8988T (cell line): ENCODE measurements around the gene CYSLTR2.

Experiments
- DNase-seq: peaks from one replicate; pipeline ENCODE4 v3.0.0; 2011

CYSLTR2 gene

DNA sequence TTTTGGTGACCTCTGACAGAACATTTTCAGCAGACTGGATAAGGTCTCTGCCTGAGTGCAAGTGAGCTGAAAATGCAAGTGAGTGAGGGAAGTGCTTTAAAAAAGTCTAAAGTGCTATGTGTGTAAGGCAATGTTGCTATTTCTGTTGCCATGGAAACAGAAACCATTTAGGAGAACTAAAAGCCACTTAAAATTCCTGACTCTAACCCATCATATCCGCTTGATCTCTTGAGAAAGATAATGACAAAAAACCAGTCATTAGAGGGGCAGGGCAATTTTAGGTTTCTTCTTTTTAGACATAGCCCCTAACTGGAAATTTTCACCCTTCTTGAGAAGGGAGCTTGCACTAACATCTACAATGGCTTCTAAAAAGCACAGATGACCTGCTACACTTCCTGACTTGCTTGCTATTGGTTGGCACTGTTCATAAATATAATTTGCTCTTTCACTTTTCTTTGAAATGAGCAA lies at the start of gene CYSLTR2:
Gene CYSLTR2, plus strand, starts transcription at position 458 of the 468 bp plus-strand sequence. CDS start 52,889 bp downstream, outside the sequence.
- DNase-seq = no peak

DNA sequence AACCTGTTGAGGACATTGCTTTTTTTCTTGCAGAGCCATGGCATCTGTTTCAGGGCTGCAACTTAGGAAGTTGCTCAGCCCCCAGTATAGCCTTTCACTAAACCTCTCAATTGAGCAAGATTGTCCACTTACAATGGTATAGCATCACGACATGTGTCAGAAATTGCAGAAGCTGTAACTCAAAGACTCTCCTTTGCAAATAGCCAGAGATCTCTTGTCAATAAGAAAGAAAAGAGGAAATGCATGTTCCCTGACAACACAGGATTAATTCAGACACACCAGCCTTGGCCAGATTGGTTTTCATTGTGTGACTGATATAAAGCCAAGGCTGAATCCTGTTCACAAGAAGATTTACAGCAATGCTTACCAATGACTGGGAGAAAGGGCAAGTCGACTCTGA lies 38.7 kb upstream of the CYSLTR2 start:
- no peak for DNase-seq

- DNase-seq = no peak
These were observed 34.8 kb upstream of the CYSLTR2 start for GRCh38 chr13:48618937-48619336.

- DNase-seq = no peak
These were observed 32.7 kb upstream of the CYSLTR2 start for GRCh38 chr13:48621056-48621455.

DNA sequence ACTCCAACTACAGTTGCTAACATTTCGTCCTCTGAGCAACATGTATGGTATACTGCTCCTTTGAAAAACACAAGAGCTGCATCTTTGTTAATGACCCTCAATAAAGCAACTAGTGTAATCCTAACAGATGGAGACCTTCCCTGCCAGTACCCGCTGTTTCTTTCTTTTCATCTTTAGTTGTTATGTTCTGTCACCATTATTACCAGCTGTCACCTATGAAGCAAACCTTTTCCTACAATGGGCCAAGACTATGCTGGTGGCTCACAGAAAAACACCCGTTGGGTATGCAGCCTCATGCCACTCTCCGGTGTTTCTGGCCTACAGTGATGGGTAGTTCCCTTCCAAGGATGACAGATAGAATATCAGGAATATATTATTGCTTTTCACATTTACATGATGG lies 29.7 kb upstream of the CYSLTR2 start:
- no peak for DNase-seq

- DNase-seq = no peak
These were observed 28.9 kb upstream of the CYSLTR2 start for GRCh38 chr13:48624858-48625257.

DNA sequence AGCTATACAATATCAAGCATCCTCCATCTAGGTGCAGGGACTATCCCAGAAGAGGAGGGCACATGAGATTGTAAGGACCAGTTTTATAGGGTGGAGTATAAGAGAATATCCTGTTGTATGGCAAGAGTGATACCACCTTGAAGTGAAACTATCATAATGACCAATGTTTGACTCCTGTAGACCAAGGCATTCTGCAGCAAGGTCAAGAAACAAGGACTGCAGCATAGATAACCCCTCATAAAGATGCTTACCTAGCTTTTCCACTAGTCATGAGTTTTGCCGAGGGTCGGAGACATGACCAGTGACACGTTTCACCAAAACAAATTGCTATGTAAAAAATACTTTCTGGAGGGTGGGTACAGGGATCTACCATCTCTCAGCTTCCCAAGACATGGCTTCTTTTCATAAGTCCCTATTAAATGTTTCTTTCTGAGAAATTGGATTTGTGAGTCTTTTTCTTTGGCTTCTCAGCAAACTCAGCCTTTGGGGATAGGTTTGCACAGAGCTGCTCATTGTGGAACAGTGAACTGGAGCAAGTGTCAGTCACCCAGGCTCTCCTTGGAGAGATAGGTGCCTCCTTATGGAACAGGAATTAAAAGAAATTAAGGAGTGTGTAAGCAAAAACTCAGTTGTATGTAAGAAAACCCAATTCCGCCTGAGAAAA lies 28.2 kb upstream of the CYSLTR2 start:
- DNase-seq = no peak

GRCh38 chr13:48626077-48626449 lies 27.7 kb upstream of the CYSLTR2 start:
- DNase-seq = no peak

DNA sequence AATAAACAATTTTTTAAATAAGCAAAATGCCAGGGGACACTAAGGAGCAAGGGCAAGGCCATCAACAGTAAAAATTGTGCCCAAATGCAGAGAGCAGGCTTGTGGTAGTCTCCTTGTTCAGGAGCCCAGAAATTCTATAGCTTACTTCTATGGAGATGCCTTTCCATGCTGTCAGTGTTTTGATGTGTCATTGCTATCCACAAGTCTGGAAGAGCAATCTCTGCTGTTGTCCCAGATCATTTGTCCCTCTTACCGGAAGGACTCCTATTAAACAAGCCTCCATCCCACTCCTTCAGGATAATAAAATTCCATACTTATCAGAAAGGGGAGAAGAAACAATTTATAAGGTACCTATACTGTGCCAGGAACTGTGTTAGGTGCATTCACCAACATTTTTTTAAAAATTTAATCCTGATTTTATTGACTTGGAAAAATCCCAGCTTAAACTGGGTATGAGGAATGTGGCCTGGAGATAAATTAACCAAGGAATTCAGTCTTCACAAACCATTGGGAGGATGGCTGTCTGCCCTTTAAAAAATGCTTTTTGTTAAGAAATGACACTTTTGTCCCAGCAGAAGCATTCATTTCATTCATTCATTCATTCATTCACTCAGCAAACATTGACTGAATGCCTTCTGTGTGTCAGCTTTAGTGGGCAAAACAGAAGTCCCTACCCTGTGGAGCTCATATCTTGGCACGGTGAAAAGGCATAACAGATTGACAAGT lies 26.8 kb upstream of the CYSLTR2 start:
- no peak for DNase-seq

DNA sequence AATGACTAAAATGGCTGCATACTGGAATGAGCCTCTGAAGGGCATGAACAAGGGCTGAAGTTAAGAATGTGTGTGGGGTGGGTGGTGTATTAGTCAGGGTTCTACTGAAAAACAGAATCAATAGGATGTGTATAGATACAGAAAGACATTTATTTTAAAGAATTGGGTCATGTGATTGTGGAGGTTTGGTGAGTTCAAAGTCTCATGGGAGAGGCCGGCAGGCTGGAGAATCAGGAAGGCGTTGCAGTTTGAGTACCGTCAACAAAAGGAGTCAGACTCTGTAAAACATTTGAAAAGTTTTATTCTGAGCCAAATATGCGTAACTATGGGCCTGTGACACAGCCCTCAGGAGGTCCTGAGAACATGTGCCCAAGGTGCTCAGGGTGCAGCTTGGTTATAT lies 24.5 kb upstream of the CYSLTR2 start:
- DNase-seq = no peak

DNA sequence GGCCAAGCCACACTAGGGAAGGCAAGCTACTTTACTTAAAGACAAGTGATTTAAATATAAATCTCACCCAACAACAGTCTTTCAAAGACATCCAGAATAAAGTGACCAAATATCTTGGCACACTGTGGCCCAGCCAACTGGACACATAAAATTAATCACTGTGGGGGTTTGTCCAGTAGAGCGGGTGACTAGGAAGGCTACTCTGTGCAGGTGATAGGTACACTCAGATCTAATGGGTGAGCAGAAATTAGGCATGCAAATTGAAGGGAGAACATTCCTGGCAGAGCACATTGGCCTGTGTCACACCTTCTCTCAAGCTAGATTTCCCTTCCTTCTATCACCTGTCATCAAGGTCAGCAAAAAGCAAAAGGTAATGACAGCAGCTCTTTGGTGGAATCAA lies 23.4 kb upstream of the CYSLTR2 start:
- no peak for DNase-seq

- no peak for DNase-seq
These were observed 23.0 kb upstream of the CYSLTR2 start for GRCh38 chr13:48630773-48631172.

- no peak for DNase-seq
These were observed 22.3 kb upstream of the CYSLTR2 start for GRCh38 chr13:48631441-48631840.

DNA sequence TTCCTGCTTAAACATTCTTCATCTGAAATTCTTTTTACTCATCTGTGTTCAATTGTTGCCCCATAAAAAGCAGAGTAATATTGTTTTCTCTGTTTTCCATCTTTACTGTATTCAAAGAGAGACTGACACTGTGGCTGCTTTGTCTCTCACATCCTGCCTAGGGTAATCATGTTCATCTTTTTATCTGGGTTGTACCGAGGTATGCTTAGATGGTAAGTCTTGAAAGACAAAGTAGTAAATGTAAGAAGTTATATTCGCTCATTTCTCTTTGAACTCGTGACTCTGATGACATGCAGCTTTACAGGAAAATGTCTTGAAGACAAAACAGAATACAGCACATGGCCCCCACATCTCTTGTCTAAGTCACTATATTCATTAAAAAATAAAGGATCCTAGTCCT lies 20.0 kb upstream of the CYSLTR2 start:
- no peak for DNase-seq

- DNase-seq = no peak
These were observed 19.1 kb upstream of the CYSLTR2 start for GRCh38 chr13:48634636-48635035.

DNA sequence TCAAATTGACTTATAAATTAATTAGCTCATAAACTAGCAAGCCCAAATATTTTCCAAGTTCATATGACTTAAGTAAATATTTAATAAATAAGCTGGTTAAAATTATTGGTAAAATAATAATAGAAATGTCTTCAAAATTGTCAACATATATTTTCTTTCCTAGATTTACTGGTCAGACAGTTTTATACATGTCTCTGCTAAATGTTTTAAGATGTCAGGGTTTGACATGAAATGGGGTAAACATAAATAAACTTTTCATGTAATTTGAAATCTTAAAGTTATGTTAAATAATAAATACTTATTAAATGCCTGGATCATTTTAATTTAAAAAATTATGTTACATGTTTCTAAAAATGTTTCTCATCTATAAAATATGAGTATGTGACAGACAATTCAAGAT lies 18.3 kb upstream of the CYSLTR2 start:
- DNase-seq = no peak

DNA sequence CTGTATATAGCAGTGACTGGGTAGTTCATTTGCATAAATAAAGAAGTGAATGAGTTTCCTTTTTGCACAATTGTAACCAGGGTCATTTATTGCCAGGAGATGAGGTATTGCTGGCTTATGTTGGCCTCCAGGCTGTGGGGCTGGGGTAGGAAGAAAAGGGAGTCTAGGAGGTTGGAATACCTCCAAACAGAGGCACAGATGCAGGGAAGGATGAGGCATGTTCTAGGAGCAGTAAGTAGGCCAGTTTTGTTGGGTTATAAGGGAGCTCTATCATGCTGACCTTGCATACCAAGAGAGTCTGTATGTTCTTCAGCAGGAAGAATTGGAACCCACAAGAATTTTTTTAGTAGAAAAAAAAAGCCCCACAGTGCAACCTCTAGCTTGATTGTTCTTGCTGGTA lies 17.2 kb upstream of the CYSLTR2 start:
- DNase-seq = no peak

DNA sequence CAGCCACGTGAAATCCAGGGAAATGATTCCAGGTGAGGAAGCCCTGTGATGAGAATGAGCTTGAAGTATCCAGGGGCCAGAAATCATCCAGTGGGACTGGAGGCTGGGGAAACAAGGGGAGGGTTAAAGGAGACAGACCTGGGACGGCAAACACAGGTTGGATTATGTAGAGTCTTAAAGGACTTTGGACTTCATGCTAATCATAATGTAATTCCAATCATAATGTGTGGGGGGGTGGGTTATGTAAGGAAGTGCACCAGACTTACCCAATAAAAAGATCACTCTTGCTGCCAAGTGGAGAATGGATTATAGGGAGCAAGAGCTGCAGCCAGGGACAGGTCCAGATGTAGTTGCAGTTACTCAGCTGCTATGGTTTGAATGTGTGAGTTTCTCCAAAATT lies 16.1 kb upstream of the CYSLTR2 start:
- no peak for DNase-seq

DNA sequence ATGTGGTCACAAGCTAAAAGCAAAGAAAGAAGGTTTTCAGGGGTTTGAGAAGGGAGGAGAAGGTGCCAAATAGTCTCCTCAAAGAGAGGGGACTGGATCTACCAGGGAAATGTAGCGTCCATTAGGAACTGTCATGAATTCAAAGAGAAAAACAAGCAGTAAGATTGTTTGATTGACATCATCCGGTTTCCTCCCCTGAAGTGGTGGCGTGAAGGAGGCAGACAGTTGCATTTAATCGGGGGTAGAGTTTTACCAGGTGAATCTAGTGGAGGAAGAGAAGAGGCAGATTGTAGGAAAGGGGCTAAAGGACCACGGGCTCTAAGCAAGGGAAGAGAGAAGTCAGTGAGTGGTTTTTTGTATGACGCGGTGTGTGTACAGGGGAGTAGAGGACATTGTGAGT lies 13.0 kb upstream of the CYSLTR2 start:
- DNase-seq = no peak

GRCh38 chr13:48641404-48641803 lies 12.3 kb upstream of the CYSLTR2 start:
- no peak for DNase-seq

GRCh38 chr13:48642061-48642460 lies 11.7 kb upstream of the CYSLTR2 start:
- DNase-seq = no peak

DNA sequence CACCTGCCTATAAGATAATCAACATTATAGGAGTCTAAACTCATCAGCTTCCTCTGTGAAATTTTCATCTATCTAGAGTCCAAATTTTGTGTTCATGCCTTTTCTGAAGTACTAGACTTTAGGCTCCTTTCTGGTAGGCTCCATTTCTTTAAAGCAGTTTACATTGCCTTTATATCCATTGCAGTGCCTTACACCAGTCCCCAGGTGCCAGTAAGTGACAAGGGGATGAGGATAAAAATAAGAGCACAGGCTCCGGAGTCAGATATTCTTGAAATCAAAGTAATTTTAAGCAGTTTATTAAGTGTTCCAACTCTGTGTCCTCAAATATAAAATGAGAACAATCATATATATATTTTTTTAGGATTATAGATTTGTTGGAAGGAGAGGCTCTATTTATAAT lies 10.6 kb upstream of the CYSLTR2 start:
- no peak for DNase-seq

GRCh38 chr13:48644141-48644540 lies 9.6 kb upstream of the CYSLTR2 start:
- no peak for DNase-seq

DNA sequence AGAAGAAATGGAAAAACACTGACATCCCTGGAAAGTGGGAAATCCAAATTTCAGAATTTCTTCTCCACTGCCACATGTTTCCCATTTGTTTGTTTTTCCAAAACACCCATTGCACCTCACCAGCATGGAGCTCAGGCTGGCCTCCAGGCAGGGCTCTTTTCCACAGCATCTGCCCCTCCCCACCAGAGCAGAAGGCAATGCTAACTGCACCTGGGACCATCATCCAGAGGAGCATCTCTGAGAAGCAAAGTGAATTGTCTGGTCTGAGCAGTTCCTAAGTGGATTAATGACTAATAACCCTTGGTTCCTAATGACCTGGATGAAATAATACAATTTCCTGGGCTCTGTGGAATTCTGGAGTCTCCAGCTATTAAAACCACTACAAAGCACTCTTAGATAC lies 8.8 kb upstream of the CYSLTR2 start:
- DNase-seq = no peak

- no peak for DNase-seq
These were observed 7.9 kb upstream of the CYSLTR2 start for GRCh38 chr13:48645845-48646244.
